Muscle of leg (tissue), 11 donors: ENCODE data around the gene RNF103. TPM values are rescaled to one million over a fixed set of nuclear protein-coding genes. Genes with fewer than 3 reads are reported as not detected.

Source experiments
- DNase-seq: peaks from one replicate; pipeline ENCODE4 v3.0.0; 2013
- H3K27ac ChIP-seq: one replicate; pipeline ENCODE4 v1.5.1; 2013; ENCODE audit warnings: mild to moderate bottlenecking, low read length, control low read depth
- H3K27me3 ChIP-seq: one replicate; pipeline ENCODE4 v1.6.1; 2013; ENCODE audit warnings: low read length; ENCODE audit not compliant: control insufficient read depth, insufficient read depth
- H3K36me3 ChIP-seq: one replicate; pipeline ENCODE4 v1.6.1; 2013; ENCODE audit warnings: low read length; ENCODE audit not compliant: control insufficient read depth, insufficient read depth
- H3K4me1 ChIP-seq: one replicate; pipeline ENCODE4 v1.6.1; 2013; ENCODE audit warnings: low read length; ENCODE audit not compliant: control insufficient read depth, insufficient read depth
- H3K4me3 ChIP-seq: one replicate; pipeline ENCODE4 v1.5.1; 2013; ENCODE audit warnings: low read length, control low read depth
- H3K9me3 ChIP-seq: replicated peaks from 2 replicates; pipeline ENCODE4 v1.6.1; 2013; ENCODE audit warnings: low read depth, low read length; ENCODE audit not compliant: control insufficient read depth
- WGBS: methylation state at CpG from one replicate; pipeline ENCODE4 v1.1.5; 2013; ENCODE audit warnings: missing lambda C conversion rate; ENCODE audit not compliant: insufficient coverage; 5-methylcytosine and 5-hydroxymethylcytosine counted together
- polyA plus RNA-seq, 8 donors: library from polyadenylated mRNA; unstranded; fragments of 120-200 nt; gene quantifications; one replicate each; pipeline versions ENCODE4 v1.2.1 to v1.2.3, GENCODE V29; 2013; ENCODE audit warnings: inconsistent platforms in 1 of 8, low replicate concordance in 1 of 8; ENCODE audit not compliant: insufficient read length in 8 of 8, insufficient read depth in 1 of 8
- total RNA-seq: library from RNA; stranded (reverse); fragments of 120-200 nt; gene quantifications from one replicate; pipeline ENCODE4 v1.2.4, GENCODE V29; 2013

Gene RNF103
- total and polyA plus RNA-seq, 9 donors, result 19.7 to 35.2 (median 30.0) TPM

DNA sequence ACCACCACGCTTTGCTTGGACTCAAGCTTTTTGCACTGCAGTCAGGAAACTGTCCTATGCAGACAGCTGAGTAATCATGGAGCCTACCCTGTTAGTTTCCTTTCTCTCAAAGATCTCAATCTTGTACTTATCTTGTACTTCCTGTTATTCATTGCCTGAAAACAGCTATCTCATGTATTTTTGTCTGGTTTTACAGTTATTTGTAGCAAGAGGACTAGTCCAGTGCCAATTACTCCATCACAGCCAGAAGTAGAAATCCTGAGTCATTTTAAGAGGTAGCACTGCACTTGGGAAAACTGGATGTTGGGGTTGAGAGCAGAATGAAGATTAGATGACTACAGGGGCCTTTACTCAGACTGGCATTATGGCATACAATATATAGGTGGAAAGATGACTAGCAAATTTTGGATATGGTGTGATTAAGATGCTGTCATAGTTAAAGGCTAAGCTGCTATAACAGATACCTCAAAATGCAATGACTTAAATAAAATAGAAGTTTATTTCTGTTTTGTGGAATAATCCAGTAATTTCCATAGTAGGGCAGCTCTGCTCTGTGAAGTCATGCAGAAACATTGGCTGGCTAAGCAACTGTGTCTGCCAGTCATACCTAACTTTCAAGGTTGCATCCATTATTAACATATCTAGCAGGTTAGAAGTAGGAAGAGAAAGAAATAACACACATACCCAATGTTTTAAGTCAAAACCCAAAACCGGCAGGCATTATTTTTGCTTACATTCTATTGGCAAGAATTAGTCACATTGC, 39.3 kb downstream of the RNF103 start:
- no peaks in the 10 kb centered on the region for H3K9me3 ChIP-seq
- no peaks in the 10 kb centered on the region for H3K36me3 ChIP-seq
- H3K27ac ChIP-seq, result no peak overlapping the region
- whole genome bisulfite sequencing, result 67% methylated on average over 1 of the region's 2 CpGs
- H3K4me3 ChIP-seq, result no peak overlapping the region
- H3K4me1 ChIP-seq, result no peaks in the 10 kb centered on the region
- no peaks in the 10 kb centered on the region for H3K27me3 ChIP-seq
- peak; percentile 42 for DNase-seq

DNA sequence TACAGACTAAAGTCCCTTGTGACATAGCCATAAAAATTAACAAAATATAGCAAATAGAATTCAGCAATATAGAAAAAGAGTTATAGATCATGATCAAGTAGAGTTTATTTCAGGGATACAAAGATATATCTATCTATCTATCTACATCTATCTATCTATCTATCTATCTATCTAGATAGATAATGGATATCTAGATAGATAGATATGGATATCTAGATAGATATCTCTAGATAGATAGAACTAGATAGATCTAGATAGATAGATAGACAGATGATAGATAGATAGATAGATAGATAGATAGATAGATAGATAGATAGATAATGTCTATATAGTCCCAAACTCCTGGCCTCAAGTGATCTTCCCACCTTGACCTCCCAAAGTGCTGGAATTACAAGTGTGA, 43.1 kb downstream of the RNF103 start:
- peaks cover 3% of the 10 kb centered on the region for H3K9me3 ChIP-seq
- H3K27me3 ChIP-seq, result no peaks in the 10 kb centered on the region
- no peak overlapping the region for H3K27ac ChIP-seq
- H3K36me3 ChIP-seq, result no peaks in the 10 kb centered on the region
- no peaks in the 10 kb centered on the region for H3K4me1 ChIP-seq
- no peak overlapping the region for H3K4me3 ChIP-seq
- DNase-seq, result no peak

DNA sequence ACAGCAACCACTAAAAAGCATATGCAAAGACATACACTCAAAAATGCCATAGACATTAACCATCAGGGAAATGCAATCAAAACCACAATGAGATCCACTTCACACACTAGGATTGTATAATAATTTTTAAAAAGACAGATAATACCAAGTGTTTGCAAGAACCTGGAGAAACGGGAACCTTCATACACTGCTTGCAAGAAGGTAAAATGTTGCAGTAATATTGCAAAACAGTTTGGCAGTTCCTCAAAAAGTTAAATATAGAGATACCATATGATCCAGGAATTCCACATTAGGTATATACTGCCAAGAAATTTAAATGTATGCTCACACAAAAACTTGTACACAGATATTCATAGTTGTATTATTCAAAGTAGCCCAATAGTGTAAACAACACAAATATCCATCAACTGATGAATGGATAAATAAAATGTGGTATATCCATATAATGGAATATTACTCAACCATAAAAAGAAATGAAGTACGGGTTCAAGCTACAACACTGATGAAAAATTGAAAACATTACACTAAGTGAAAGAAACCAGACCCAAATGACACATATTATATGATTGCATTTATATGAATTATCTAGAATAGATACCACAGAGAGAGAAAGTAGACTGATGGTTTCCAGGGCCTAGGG, 45.7 kb downstream of the RNF103 start:
- H3K27me3 ChIP-seq, result no peaks in the 10 kb centered on the region
- H3K4me1 ChIP-seq, result no peaks in the 10 kb centered on the region
- H3K9me3 ChIP-seq, result peaks cover 3% of the 10 kb centered on the region
- no peak for DNase-seq
- H3K27ac ChIP-seq, result no peak overlapping the region
- no peaks in the 10 kb centered on the region for H3K36me3 ChIP-seq
- no CpG with 5 or more reads among the region's 2 CpGs for WGBS
- no peak overlapping the region for H3K4me3 ChIP-seq

DNA sequence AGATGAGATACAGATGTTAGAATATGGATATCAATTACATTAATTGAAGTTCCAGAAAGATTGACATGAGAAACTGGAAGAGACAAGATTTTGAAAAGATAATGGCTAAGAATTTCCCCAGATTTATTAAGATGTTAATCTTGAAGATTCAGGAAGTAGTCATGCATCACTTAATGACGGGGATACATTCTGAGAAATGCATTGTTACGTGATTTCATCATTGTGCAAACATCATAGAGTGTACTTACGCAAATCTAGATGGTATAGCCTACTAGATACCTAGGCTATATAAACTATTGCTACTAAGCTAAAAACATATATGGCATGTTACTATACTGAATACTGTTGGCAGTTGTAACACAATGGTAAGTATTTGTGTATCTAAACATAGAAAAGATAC, 53.6 kb downstream of the RNF103 start:
- no peak for DNase-seq
- peaks cover 2% of the 10 kb centered on the region for H3K4me1 ChIP-seq
- no peak overlapping the region for H3K27ac ChIP-seq
- H3K27me3 ChIP-seq, result no peaks in the 10 kb centered on the region
- no peaks in the 10 kb centered on the region for H3K36me3 ChIP-seq
- no CpG with 5 or more reads among the region's 3 CpGs for WGBS
- H3K4me3 ChIP-seq, result no peak overlapping the region
- no peaks in the 10 kb centered on the region for H3K9me3 ChIP-seq

DNA sequence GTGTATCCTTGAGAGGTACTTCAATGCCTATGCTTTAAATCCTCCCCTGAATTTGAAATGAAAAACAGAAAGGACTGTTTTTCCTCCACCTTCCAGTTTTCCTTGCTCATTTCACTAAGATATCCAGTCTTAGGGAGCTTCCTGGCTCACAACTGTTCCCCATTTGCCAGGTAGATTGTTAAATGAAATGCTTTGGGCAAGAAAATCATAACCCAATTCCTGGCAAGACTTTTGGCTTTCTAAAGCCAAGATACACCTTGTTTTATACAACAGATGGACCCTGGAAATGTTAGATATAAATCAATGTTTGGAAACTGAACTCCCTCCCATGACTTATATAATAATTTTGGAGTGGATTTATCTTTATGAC, 56.9 kb downstream of the RNF103 start:
- Histone ChIP-seq H3K27ac (peak overlapping the region; percentile 15), H3K36me3 (no peaks in the 10 kb centered on the region), H3K9me3 (no peaks in the 10 kb centered on the region), H3K27me3 (no peaks in the 10 kb centered on the region), H3K4me1 (peaks cover 11% of the 10 kb centered on the region), H3K4me3 (no peak overlapping the region)
- DNase-seq, result no peak

DNA sequence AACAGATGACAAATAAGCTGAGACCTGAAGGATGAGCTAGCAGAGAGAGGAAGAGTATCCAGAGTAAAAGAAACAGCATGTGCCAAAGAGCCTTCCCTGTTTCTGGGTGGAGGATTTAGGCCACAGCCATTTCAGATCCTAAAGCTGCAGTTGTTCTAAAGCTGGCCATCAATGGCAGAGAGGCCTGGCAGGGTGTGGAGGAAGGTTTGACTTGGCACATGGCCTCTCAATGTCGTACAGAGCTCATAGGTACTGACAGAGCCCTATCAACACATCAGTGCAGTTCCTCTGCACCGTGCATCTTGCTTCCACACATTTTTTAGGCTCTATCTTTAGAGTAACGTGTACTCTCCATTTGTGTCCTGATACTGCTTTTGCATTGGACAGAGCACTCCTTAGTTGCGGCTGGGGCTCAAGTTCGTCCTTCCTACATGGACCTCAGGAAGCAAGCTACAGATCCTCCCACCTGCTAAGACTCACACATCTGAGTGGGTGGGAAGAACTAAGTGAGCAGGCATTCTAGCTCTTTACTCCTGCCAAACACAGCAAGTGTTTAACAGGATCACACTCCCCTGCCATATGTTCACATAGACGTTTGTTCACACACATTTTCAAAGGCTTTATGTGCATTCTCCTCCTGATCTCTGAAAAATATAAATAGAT, 57.4 kb downstream of the RNF103 start:
- peak; percentile 41 for DNase-seq
- Histone ChIP-seq H3K36me3 (no peaks in the 10 kb centered on the region), H3K27me3 (no peaks in the 10 kb centered on the region), H3K4me3 (no peak overlapping the region), H3K9me3 (no peaks in the 10 kb centered on the region), H3K27ac (peak overlapping the region; percentile 15), H3K4me1 (peaks cover 11% of the 10 kb centered on the region)
- 78% methylated on average over 2 of the region's 6 CpGs for whole genome bisulfite sequencing

DNA sequence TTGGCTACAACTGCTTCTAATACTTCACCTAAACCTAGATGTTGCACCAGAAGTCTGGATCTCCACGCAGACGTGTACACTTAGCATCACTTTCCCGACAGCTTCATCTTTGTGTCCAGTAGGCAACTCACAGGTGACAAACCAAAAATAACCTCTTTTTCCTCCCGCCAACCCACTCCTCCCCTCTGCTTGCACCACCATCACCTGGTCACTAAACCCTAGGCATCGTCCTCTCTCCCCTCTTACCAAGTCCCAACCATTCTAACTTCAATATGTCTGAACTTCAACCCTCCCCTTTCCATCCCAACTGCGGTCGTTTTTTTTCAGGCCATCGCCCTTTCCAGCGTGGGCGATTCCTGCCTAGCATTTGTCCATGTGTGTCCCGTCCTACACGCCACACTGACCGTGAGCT, 60.0 kb downstream of the RNF103 start:
- Histone ChIP-seq H3K27ac (peak overlapping the region; percentile 99), H3K27me3 (no peaks in the 10 kb centered on the region), H3K4me1 (peaks cover 11% of the 10 kb centered on the region), H3K9me3 (no peaks in the 10 kb centered on the region), H3K4me3 (peak overlapping the region; percentile 91), H3K36me3 (no peaks in the 10 kb centered on the region)
- WGBS, result 61% methylated on average over 10 of the region's 13 CpGs
- no peak for DNase-seq

DNA sequence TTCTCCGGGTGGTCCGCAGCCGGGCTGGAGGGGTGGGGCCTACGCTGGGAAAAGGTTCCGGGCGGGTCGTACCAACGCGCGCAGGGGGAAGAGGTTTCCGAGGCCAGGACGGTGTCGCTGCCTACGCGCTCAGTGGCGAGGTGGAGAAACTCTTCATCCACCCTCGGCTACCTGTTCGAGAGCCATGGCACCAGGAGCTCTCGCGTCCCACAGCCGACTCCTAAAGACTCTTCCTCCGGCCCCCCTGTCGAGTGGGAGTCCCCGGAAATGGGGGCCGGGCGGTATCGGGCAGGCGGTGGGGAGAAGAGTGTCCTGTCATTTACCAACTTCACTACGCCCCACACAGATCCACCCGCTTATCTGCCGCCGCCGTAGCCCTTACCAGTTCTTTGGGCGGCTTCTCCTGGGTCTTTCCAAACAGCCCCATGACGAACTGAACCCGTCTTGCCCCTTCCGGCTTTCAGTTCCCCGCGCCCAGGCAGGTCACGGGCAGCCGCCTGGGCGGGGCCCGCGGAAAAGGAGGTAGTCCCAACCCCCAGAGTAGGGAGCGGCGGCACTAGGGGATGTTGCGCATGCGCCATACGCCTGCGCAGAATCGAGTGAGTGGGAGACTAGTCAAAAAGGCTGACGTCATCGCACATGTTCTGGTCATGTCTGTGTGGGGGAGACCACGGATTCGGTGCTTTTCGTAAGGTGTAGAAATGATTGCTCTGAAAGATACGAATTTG, 60.6 kb downstream of the RNF103 start, which contains the start of gene CHMP3:
Gene CHMP3 (minus strand): TSS at position 522 of the 728 bp plus-strand sequence. CDS start 95 bp downstream, at position 427.
- H3K9me3 ChIP-seq, result no peaks in the 10 kb centered on the region
- under 1% methylated on average over 38 of the region's 57 CpGs for WGBS
- H3K4me3 ChIP-seq, result peak within 1 kb of the TSS; percentile 91
- no peaks in the 10 kb centered on the region for H3K27me3 ChIP-seq
- peak; percentile 99 for DNase-seq
- H3K4me1 ChIP-seq, result peaks cover 11% of the 10 kb centered on the region
- no peaks in the 10 kb centered on the region for H3K36me3 ChIP-seq
- H3K27ac ChIP-seq, result peak within 1 kb of the TSS; percentile 99

DNA sequence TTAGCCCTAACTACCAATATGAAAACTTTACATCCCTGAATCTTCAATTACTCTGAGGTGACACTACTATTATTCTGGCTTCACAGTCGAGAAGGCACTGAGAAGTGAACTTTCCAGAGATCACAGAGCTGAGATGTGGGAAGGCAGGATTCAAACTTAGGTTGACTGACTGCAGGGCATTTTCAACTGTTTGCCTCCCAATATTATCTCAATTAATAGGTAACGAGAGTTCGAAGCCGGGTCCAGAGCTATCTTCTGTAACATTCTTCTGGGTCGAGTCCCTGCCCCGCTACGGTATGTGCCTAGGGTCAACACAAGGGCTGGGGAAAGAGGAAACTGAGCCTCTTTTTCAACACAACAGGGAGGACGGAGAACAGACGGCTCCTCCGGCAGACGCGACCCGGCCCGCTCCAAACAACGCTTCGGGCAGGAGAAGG, 61.2 kb downstream of the RNF103 start:
- Histone ChIP-seq H3K4me1 (peaks cover 11% of the 10 kb centered on the region), H3K4me3 (peak overlapping the region; percentile 91), H3K9me3 (no peaks in the 10 kb centered on the region), H3K27ac (peak overlapping the region; percentile 99), H3K27me3 (no peaks in the 10 kb centered on the region), H3K36me3 (no peaks in the 10 kb centered on the region)
- DNase-seq, result no peak
- 0% methylated on average over 12 of the region's 16 CpGs for WGBS

DNA sequence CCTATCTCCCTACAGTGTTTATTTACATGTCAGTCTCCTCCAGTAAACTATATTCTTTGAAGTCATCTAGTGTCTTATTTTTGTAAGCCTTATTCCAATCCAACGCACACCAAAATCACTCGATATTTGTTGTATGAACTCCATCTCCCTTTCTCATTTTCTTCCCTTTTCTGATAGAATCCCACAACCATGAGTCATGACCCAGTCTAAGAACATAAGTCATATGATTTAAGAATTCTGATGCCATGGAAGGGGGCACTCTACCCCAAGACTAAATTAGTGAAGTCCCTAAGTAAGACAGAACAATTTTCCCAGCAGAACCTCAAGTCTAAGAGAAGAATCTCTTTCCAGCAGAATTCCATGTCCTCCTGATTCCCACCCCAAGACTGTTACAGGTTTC, 65.8 kb downstream of the RNF103 start:
- Histone ChIP-seq H3K4me1 (peaks cover 4% of the 10 kb centered on the region), H3K27me3 (no peaks in the 10 kb centered on the region), H3K4me3 (no peak overlapping the region), H3K9me3 (peaks cover 3% of the 10 kb centered on the region), H3K27ac (no peak overlapping the region), H3K36me3 (peaks cover 5% of the 10 kb centered on the region)
- DNase-seq, result no peak
- WGBS, result 100% methylated on average over 1 of the region's 2 CpGs
